Hematopoietic multipotent progenitor cell treated with erythropoietin and hydrocortisone succinate and interleukin-3 and kit ligand, for 8 days (in vitro differentiated cells): Measurements from ENCODE around the gene VMAC.
"Not testable (repeated sequence)": the region's sequence is repeated elsewhere in the genome, so short reads cannot be mapped to it uniquely, and the experiment has no call there.

ENCODE experiments used
- DNase-seq: peaks from one replicate; pipeline ENCODE4 v3.0.0-alpha.2; 2015

The VMAC gene

GRCh38 chr19:5884065-5884811 is 20.4 kb upstream of the VMAC start:
- not testable (repeated sequence) for DNase-seq

DNA sequence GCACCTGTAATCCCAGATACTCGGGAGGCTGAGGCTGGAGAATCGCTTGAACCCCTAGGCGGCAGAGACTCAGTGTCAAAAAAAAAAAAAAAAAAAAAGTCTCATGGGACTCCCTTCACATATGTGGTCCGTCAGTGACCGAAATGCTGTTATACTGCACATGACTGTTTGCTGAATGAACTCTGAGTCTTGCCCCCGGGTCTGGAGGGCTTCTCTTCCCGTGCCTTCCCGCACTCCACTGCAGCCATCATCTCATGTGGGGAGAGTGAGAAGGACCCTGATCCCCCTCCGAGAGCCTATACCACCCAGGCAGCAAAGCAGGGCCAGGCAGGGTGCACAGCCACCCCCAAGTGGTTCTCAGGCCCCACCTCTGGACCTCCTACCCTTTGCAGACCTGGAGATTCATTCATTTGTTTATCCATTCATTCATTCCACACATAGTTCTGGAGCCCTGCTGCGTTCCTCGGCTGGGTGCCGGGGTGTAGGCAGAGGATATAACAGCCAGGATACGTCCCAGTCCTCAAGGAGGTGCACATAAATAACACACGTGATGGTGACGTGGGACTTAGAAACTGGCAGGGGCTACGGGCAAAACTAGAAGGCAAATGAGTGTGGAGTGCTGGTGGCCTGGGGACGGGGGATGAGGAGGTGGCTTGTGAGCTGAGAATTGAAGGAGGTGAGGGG is 15.2 kb upstream of the VMAC start:
- DNase-seq: no peak

DNA sequence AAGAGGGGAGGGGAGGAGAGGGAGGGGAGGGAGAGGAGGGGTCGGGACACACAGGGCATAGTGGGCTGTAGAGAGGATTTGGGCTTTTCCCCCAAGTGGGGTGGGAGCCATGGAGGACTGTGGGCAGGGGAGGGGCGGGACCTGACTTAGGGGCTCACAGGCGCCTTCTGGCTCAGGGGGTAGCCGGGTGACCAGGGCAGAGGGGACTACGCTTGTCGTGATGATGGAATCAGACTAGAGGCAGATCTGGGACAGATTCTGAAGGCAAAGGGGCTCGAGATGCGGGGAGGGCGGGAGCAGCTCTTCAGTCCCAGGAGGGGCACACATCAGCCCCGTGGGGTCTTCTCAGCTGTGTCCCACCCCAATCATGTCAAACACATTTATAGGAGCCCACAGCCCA is 14.6 kb upstream of the VMAC start:
- no peak for DNase-seq

- DNase-seq: no peak
These were observed 13.1 kb upstream of the VMAC start for GRCh38 chr19:5891572-5891937.

GRCh38 chr19:5891938-5892771 is 12.5 kb upstream of the VMAC start:
- no peak for DNase-seq

DNA sequence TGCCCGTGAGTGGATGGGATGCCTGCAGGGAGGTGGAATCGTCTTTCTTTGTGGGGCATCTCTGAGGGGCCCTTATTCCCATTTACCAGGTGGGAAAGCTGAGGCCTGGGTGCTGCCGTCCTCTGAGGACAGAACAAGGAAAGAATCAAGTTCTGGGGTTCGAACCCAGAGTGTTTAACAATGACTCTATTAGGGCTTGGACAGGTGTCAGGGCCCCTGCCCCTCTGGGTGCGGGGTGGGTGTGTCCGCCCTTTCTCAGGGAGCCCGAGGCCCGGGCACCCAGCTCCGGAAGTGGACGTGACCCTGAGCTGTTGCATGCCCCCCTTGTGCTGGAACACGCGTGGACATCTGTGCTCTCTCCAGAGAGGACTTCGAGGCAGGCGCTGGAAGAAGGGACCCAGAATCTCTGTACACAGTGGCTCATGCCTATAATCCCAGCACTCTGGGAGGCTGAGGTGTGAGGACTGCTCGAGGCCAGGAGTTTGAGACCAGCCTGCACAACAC is 11.8 kb upstream of the VMAC start:
- no peak for DNase-seq

DNA sequence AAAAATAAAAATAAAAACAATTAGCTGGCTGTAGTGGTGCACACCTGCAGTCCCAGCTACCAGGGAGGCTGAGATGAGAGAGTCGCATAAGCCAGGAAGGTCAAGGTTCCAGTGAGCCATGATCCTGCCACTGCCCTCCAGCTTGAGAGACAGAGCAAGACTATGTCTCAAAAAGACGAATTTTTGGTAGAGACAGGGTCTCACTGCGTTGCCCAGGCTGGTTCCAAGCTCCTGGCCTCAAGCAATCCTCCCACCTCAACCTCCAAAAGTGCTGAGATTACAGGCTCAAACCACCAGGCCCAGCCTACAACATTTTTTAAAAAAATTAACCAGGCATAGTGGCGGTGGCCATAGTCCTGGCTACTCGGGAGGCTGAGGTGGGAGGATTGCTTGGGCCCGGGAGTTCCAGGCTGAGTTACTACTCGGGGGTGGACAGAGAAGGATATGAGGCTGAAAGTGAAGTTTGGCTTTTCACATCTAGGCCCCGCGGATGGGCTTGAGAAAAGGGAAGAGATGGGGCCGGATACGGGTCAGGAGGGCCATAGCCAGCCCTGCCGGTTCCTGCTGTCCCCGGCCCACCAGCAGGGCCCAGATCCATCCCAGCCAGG is 11.3 kb upstream of the VMAC start:
- DNase-seq: no peak

DNA sequence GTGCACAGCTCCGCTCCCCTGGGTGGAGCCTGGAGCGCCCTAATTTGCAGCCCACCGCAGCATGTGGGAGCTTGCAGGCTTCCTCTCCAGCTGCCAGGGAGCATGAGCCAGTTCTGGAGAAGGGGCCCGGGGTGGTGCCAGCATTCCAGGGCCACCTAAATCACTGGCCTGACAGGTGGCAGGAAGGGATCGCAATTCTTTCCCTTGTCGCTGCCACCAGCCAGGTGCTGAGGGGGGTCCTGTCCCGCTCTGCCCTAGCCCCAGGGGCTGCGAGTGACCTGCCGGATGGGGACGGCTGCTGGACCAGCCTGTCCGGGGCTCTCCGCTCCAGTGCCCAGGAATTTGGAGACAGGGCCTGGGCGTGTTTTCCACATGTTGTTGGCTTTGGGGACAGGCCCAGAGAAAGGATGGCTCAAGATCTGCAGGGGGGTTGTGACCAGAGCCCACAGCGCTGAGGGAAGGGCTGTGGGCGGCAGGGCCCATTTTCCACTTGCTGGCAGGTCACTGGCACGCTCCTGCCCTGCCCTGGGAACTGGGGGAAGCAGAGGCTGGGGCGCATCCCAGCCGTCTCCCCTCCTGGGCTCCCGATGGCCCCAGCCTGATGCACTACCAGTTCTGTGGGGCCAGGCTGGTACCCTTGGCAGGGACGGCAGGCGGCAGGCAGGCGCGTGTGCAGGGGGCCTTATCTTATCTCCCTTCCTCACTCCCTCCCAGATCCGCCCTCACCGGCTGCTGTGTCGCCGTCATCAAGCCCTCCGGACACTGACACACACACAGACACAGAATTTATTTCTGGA is 10.6 kb upstream of the VMAC start:
- DNase-seq: peak; percentile 92

DNA sequence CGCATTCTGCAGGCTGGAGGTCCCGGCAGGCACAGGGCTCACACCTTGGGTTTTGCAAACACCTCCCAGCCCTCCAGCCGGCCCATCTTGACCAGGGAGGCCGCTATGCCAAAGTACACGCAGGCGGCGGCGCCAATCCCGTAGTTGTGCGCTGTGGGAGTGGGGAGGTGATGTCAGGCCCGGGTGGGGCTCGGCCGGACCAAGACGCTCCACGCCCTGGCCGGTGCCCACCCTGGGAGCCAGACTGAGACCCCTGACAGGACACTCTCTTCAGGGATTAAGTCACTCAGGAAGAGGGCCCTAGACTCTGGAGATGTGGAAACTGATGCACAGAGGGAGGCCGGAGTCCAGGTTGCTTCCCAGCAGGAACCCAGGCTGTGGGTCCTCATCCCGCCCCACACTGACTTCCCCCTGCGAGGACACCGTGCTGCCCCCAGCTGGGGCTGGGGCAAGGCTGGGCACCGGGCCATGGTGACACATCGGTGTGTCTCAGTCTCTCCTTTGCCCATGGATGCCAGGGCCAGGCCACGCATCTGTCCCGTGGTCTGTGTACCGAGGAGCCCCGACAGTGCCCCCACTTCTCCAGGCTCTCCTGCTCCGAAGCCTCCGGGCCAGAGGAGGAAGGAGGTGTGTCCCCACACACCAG is 9.8 kb upstream of the VMAC start:
- no peak for DNase-seq

DNA sequence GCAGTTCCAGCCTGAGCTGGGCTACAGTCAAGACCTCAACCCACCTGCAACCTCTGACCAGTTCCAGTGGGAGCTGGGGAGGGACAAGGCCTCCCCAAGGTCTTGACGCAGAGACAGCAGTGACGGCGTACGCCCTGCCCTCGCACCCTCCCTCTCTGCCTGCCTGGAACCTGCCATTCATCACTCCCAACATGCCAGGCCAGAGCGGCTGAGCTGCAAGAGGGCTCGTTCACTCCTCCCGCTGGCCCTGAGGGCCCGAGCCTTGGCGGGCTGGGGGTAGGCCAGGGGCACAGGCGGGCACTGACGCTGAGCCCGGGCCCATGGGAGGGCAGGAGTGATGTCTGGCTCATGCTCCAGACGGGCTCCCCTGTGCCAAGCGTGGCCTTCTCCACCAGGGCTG is 9.3 kb upstream of the VMAC start:
- no peak for DNase-seq

- DNase-seq: no peak
These were observed 8.8 kb upstream of the VMAC start for GRCh38 chr19:5895890-5896289.

DNA sequence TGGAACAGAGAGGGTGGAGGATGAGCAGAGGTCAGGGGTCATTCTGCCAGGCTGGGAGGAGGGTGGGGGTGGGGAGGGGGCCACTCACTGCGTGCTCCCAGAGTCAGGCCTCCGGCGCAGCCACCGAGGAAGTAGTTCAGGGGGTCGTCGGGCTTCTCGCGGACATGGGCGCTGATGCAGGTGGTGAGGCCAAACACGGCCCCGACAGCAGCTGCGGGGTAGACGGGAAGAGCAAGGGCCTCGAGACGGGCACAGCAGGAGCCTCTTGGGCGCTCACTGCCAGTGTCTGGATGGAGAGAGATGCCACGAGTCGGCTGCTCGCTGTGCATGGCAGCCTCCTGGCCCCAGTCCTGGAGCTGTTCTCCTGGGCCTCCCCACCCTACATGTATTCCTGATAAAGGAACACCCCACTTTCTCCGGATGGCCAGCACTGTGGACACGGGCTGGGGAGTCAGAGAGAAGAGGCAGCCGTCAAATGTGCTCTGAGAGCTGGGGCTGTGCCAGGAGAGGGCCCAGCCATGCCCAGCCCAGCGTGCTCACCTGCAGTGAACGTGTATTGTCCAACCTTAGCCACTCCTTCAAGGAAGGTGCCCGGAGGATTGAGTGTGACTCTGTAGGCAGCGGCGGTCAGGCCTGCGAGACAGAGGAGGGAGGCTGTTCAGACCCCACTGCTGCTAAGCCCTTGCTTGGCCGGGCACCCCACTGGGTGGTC is 8.2 kb upstream of the VMAC start:
- no peak for DNase-seq

- no peak for DNase-seq
These were observed 7.3 kb upstream of the VMAC start for GRCh38 chr19:5897189-5897969.

DNA sequence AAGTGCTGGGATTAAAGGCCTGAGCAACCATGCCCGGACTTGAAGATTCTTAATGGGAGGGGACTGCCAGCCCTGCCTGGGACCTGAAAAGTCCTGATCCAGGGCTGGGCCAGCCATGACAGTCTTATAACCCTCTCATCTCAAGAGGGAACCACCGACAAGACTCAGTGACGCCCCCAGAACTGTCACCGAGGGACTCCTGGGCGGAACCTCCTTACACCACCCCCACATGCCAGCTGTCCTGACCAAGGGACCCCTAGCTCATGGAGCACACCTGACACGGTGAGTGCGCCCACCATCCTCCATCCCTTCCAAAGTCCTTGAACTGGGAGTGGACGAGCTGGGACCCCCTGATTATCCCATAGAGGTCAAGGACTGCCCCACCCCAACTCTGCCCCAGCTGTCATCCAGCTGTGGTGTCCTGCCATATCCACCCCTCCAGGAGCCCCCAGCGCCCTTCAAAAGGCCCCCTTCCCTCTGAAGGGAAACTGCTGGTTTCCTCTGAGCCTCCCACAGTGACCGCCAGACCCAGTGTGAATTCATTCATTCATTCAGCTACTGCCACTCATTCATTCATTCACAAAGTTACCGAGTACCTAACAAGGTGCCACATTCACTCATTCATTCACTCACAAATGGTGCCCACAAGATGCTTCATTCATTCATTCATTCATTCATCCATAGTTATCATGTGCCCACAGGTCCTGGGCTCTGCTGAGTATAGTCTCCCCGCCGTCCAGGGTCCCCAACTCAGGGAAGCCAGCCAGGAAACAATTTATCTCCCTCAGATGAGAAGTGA is 4.7 kb upstream of the VMAC start:
- DNase-seq: no peak

- DNase-seq: no peak
These were observed 3.7 kb upstream of the VMAC start for GRCh38 chr19:5900976-5901375.

DNA sequence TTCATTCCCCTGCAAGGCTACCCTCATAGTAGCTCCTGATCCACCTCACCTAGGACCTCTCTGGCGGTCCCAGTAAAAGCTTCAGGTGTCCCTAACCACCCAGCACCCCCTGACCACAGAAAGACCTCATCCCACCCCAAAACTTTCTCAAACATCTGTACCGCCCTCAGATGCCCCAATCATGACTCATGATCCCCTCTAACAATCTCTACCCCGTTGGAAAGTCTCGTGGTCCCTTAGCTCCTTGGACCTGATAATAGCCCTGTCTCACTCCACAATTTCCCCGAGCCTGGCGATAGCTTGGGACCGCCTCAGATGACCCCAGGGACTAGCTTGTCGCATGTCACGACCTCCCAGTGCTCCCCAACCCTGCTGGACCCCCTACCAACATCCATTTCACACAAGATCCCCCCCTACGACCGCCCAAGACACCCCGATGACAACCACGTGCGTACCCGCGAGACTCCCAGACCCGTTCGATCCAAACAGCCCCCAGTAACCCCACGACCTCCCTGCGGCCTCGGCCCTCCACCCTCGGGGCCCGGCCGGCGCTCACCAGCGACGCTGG is 1.5 kb upstream of the VMAC start:
- peak; percentile 58 for DNase-seq

DNA sequence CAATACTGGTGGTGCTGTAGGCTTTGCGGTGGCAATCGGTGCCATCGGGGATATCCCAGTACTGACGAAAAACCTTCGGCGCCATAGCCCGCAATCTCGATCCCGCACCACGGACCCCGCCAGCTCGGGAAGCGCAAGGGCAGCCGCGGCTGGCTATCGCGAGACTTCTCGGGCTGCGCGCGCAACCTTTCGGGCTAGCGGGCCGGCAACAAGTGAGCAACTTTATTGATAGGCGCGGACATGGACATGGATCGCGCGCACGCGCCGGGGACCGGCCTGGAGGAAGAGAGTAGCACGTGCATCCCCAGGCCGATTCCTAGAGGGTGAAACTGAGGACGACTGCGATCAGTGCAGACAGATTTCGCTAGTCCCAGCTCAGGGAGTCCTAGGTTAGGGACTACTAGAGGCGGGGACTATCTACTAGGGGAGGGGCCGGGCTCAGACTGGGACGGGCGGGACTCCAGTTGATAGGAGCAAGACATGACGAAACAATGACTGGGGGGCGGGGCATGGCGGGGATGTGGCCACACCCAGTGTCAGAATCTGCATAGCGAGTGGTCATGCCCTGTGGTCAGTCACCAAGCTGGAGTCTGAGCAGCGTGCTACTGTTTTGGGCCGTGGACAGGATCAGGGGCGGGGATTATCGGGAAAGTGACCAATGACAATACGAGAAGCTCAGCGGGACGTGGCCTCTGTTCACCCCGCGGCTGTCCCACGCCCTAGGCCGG is 884 bp upstream of the VMAC start, which contains the start of gene NDUFA11:
Gene NDUFA11, minus strand, starts transcription at position 167 of the 728 bp plus-strand sequence. Its CDS starts 82 bp downstream, at position 85.
- peak; percentile 94 for DNase-seq

- DNase-seq: no peak
These were observed 574 bp downstream of the VMAC start for GRCh38 chr19:5905114-5905778.
